GM12878 (cell line): Measurements from ENCODE around the gene MRGPRE. TPM values are rescaled to one million over a fixed set of nuclear protein-coding genes. Genes with fewer than 3 reads are reported as not detected.

Source experiments
- ATAC-seq: fragments of 200-7000 bp; cut with Tn5 transposase; 3 replicates; pipeline ENCODE4 v1.9.1; 2020; ENCODE audit warnings: mild to moderate bottlenecking, moderate library complexity
- BruUV-seq: library from RNA; stranded (reverse); fragments of 400-500 nt; replicated peaks from 2 replicates; lab custom pipeline; 2021; lab: Mats Ljungman, UMichigan
- CTCF ChIA-PET: fragments of 300-600 bp; sonication (Branson Sonifier 250); formaldehyde crosslinking; extraction: SDS; loops from one replicate; lab custom pipeline; 2021; ENCODE audit warnings: inconsistent platforms; lab: Yijun Ruan, JAX
- POLR2A ChIA-PET: fragments of 350-600 bp; formaldehyde crosslinking; extraction: SDS; loops from one replicate; lab custom pipeline; 2021; ENCODE audit warnings: inconsistent platforms; lab: Charles Lee
- RAD21 ChIA-PET: fragments of 300-600 bp; sonication (Branson Sonifier 250); formaldehyde crosslinking; loops from one replicate; lab custom pipeline; 2023; ENCODE audit warnings: antibody characterized with exemption; ENCODE audit not compliant: unreplicated experiment; lab: Charles Lee
- SMC1A ChIA-PET: fragments of 300-600 bp; sonication (Branson Sonifier 250); formaldehyde crosslinking; loops from one replicate; lab custom pipeline; 2023; ENCODE audit not compliant: unreplicated experiment, uncharacterized antibody; lab: Charles Lee
- DNase-seq: peaks from one replicate; pipeline ENCODE4 v3.0.0-alpha.2; 2011; ENCODE audit warnings: low read depth, low spot score
- FAIRE-seq: peaks from 3 replicates; lab custom pipeline; 2011; peaks lifted over from hg19 to GRCh38; lab: Jason Lieb, UNC
- H2AFZ ChIP-seq: 2 replicates; pipeline ENCODE4 v1.6.0; 2011; ENCODE audit warnings: low read depth, low read length, control low read depth; ENCODE audit not compliant: control insufficient read depth
- H3K27ac ChIP-seq: 2 replicates; pipeline ENCODE4 v1.5.1; 2011; ENCODE audit warnings: control low read depth; ENCODE audit not compliant: control insufficient read depth, insufficient read depth
- H3K27me3 ChIP-seq, 2 experiments: replicated peaks in 1 of 2; 2 replicates each; pipeline versions ENCODE4 v1.6.0 to v1.6.1; 2011; ENCODE audit warnings: low read length in 1 of 2; ENCODE audit not compliant: control insufficient read depth in 2 of 2, insufficient read depth in 2 of 2
- H3K36me3 ChIP-seq, 2 experiments: 2 replicates each; pipeline ENCODE4 v1.5.1; 2011; ENCODE audit warnings: low read length in 1 of 2; ENCODE audit not compliant: control insufficient read depth in 2 of 2, insufficient read depth in 2 of 2
- H3K4me1 ChIP-seq: 2 replicates; pipeline ENCODE4 v1.6.1; 2011; ENCODE audit warnings: mild to moderate bottlenecking, low read length, moderate library complexity, mixed read lengths; ENCODE audit not compliant: control insufficient read depth, insufficient read depth
- H3K4me2 ChIP-seq: 2 replicates; pipeline ENCODE4 v1.6.0; 2011; ENCODE audit warnings: control low read depth; ENCODE audit not compliant: control insufficient read depth, insufficient read depth
- H3K4me3 ChIP-seq: fragments of 200-600 bp; sonication (generic); 2 replicates; pipeline ENCODE4 v1.5.1; 2016
- H3K79me2 ChIP-seq: 2 replicates; pipeline ENCODE4 v1.6.0; 2011; ENCODE audit warnings: low read length; ENCODE audit not compliant: control insufficient read depth, insufficient read depth
- H3K9ac ChIP-seq: 2 replicates; pipeline ENCODE4 v1.8.0; 2011; ENCODE audit warnings: low read length, control low read depth, mixed read lengths; ENCODE audit not compliant: control insufficient read depth, insufficient read depth
- H3K9me3 ChIP-seq: replicated peaks from 3 replicates; pipeline ENCODE4 v1.5.1; 2011; ENCODE audit warnings: mild to moderate bottlenecking, low read length; ENCODE audit not compliant: control insufficient read depth, insufficient read depth
- H4K20me1 ChIP-seq: 2 replicates; pipeline ENCODE4 v1.6.0; 2011; ENCODE audit not compliant: control insufficient read depth, insufficient read depth
- CHD1 ChIP-seq: IDR thresholded peaks from 2 replicates; pipeline ENCODE4 v1.6.1; 2012; ENCODE audit warnings: low read depth, low read length, improper control_type of control experiment
- CREM ChIP-seq: IDR thresholded peaks from 2 replicates; pipeline ENCODE4 v1.6.1; 2014; ENCODE audit warnings: antibody characterized with exemption, low read depth
- FOXK2 ChIP-seq: fragments of 450-650 bp; IDR thresholded peaks from 2 replicates; pipeline ENCODE4 v1.6.1; 2017; ENCODE audit warnings: mild to moderate bottlenecking, moderate library complexity
- FOXM1 ChIP-seq: IDR thresholded peaks from 2 replicates; pipeline ENCODE4 v1.6.1; 2012; ENCODE audit warnings: low read depth, mild to moderate bottlenecking, inconsistent platforms, low read length, moderate library complexity
- HDAC6 ChIP-seq: fragments of 200-600 bp; sonication (generic); IDR thresholded peaks from one replicate; pipeline ENCODE4 v1.8.0; 2017; ENCODE audit warnings: antibody characterized with exemption; ENCODE audit not compliant: unreplicated experiment
- IRF4 ChIP-seq: IDR thresholded peaks from 2 replicates; pipeline ENCODE4 v1.6.1; 2011; ENCODE audit warnings: low read depth, low read length
- MYC ChIP-seq: IDR thresholded peaks from 2 replicates; pipeline ENCODE4 v1.6.1; 2011; ENCODE audit warnings: mild to moderate bottlenecking, low read length, moderate library complexity, inconsistent platforms; ENCODE audit not compliant: insufficient read depth, insufficient replicate concordance, insufficient read length, severe bottlenecking
- POLR2AphosphoS5 ChIP-seq: IDR thresholded peaks from 2 replicates; pipeline ENCODE4 v1.6.1; 2011; ENCODE audit warnings: mild to moderate bottlenecking, low read length, inconsistent platforms
- RCOR1 ChIP-seq: conservative IDR thresholded peaks from 2 replicates; pipeline ENCODE4 v1.6.1; 2012; ENCODE audit warnings: low read depth, low read length, improper control_type of control experiment
- SIX5 ChIP-seq: IDR thresholded peaks from 2 replicates; pipeline ENCODE4 v1.6.1; 2011; ENCODE audit warnings: mild to moderate bottlenecking, low read depth, low read length, moderate library complexity; ENCODE audit not compliant: severe bottlenecking
- YBX1 ChIP-seq: fragments of 450-650 bp; IDR thresholded peaks from 2 replicates; pipeline ENCODE4 v1.6.1; 2016; ENCODE audit warnings: antibody characterized with exemption
- WGBS: methylation state at CpG from one replicate; pipeline ENCODE4 v1.1.6; 2016; ENCODE audit warnings: low lambda C conversion rate; ENCODE audit not compliant: insufficient replicate concordance, insufficient coverage; ENCODE audit errors: missing lambda C conversion rate; 5-methylcytosine and 5-hydroxymethylcytosine counted together
- in situ Hi-C: fragments of 300-500 bp; cut with MboI; formaldehyde crosslinking; loops from 9 replicates; pipeline ENCODE4 v1.14.3; 2018; ENCODE audit warnings: mixed read lengths
- intact Hi-C: fragments of 100-400 bp; cut with micrococcal nuclease; formaldehyde crosslinking; loops from one replicate; pipeline ENCODE4 v1.14.2; 2022; ENCODE audit not compliant: unreplicated experiment
- polyA plus RNA-seq, 11 experiments: library from polyadenylated mRNA; depleted of rRNA in 4 of 11; unstranded in 6 of 11; stranded (reverse) in 5 of 11; fragments of >200 nt; fragmentation: Nextera tagmentation in 4 of 11; fragmentation: Illumina TruSeq in 1 of 11; extraction: Ambion mirVana in 4 of 11; extraction: Trizol in 1 of 11; gene quantifications; 1 replicate in 1 of 11; 2 replicates in 10 of 11; pipeline versions ENCODE4 v1.2.1 to v1.2.3, GENCODE V29; 2011 to 2016; ENCODE audit warnings: inconsistent platforms in 2 of 11, missing spikeins in 2 of 11, low read depth in 1 of 11
- total RNA-seq, 4 experiments: library from RNA; depleted of rRNA in 3 of 4; stranded (reverse); fragments of >200 nt in 3 of 4; fragmentation: Illumina TruSeq in 1 of 4; extraction: Trizol in 1 of 4; gene quantifications; 2 replicates each; pipeline versions ENCODE4 v1.2.1 to v1.2.3, GENCODE V29; 2013 to 2021
- TF ChIP-seq, protein P1 (sequence below): fragments of 450-650 bp; IDR thresholded peaks from 2 replicates; pipeline ENCODE4 v1.6.1; 2017; ENCODE audit warnings: mild to moderate bottlenecking, moderate library complexity

The MRGPRE gene
- total and polyA plus RNA-seq, 10 of the 15 experiments (the other 5 are each of a cell fraction or from before 2014, with no cell fraction given), result 0.34 TPM; not detected in 9

DNA sequence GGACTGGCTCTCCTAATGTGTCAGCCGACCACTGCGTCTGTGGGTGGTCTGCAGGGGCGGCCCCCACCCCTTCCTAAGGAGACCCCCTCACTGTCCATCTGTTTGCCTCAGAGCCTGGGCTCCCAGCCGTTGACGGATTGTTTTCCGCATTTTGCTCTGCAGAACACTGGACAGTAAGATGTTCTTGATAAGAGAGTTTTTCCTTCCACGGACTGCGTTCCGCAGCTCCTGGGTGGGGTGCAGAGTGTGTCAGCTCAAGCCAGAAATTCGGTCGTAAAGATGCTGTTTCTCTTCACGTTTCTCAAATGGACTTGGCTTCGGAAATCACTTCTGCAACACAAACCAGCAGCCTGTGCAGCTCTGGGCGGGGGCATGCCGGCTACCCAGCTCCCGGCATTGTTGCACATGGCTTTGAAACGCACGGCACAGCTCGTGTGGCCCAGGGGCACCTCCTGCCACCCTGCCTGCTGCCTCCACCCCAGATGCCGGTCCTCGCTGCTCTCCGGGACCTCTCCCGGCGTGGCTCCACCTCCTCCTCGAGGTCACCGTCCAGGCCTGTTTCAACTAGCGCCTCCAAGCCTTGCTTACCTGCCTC, 10.7 kb downstream of the MRGPRE start:
- Histone ChIP-seq H3K9me3 (no peaks in the 10 kb centered on the region), H3K79me2 (no peaks in the 10 kb centered on the region), H4K20me1 (no peaks in the 10 kb centered on the region), H3K36me3 (no peaks in the 10 kb centered on the region), H3K9ac (no peak overlapping the region), H3K4me2 (no peak overlapping the region), H3K27me3 (no peaks in the 10 kb centered on the region; a peak in 2 of 4 replicates), H3K4me3 (no peak overlapping the region), H3K27ac (no peak overlapping the region), H3K4me1 (no peaks in the 10 kb centered on the region), H2AFZ (no peak overlapping the region)
- ChIA-PET POLR2A (no interaction called here), RAD21 (interaction anchor here (0.5 kb wide), 1 partner anchor 1623 kb away, joined by 7 read pairs; the partner anchor contains the start of gene KRTAP5-2), CTCF (no interaction called here), SMC1A (interaction anchor here (0.7 kb wide), 1 partner anchor 666 kb away, joined by 3 read pairs; no protein-coding TSS in a partner anchor)
- intact Hi-C loops (no loop called here), in situ Hi-C loops (no loop called here)
- ATAC-seq (no peak), FAIRE-seq (no peak), DNase-seq (no peak)
- WGBS, result 46% methylated on average over 27 of the region's 27 CpGs
- no peak for TF ChIP-seq RCOR1
- no peak for TF ChIP-seq IRF4
- no peak for TF ChIP-seq YBX1
- TF ChIP-seq FOXM1, result no peak
- TF ChIP-seq CREM, result no peak
- no TSS peak for BruUV-seq

DNA sequence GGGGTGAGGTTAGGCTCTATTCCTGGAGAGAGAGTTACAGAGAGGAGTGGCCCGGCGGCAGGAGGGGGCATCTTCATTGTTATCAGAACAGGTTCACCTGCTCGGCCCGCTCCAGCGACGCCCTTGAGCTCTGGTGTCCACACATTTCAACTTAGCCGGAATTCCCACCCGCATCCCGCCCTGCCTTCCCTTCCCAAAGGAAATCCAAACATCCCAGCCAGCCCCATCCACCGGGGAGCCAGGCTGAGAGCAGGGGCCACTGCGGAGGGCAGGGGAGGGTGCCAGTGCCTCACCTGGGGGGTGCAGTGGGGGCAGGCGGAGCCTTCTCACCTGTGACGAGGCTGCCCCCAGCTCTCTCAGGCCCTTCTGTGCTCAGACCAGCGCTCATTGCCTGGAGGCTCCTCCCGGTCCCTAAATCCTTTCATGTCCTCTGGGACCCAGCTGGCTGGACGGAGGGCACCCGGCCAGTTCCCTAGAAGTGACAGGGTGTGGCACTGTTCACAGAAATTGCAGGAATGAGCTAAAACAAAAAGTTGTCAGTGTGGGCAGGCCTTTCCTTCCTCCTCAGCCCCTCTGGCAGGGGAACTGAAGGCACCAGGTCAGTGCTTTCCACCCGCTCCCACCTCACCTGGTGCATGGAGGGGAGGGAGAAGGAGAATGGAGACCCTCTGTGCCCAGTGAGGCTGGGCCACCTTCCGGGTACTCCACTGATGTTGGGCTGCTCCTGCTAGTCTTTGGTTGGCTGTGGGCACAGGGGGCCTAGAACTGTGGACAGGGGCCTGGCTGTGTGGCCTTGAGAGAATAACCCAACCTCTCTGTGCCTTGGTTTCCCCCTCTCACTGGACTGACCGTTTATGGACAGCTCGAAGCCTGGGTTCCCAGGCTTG, 11.5 kb downstream of the MRGPRE start:
- RAD21 ChIA-PET, result no interaction called here
- ATAC-seq, result no peak
- Histone ChIP-seq H3K27me3 (peaks cover 0 to 2% of the 10 kb centered on the region in 2 experiments; a peak in 2 of 4 replicates), H3K4me2 (no peak overlapping the region), H3K9me3 (no peaks in the 10 kb centered on the region), H3K9ac (no peak overlapping the region), H3K36me3 (no peaks in the 10 kb centered on the region), H3K4me1 (no peaks in the 10 kb centered on the region), H3K79me2 (no peaks in the 10 kb centered on the region), H2AFZ (no peak overlapping the region), H3K4me3 (no peak overlapping the region), H4K20me1 (no peaks in the 10 kb centered on the region), H3K27ac (no peak overlapping the region)
- WGBS, result 45% methylated on average over 14 of the region's 21 CpGs
- FAIRE-seq, result no peak
- in situ Hi-C loops (no loop called here), intact Hi-C loops (no loop called here)
- DNase-seq, result no peak
- BruUV-seq, result no TSS peak
- SMC1A ChIA-PET, result no interaction called here
- POLR2A ChIA-PET, result no interaction called here
- CTCF ChIA-PET, result no interaction called here
- TF ChIP-seq SIX5, result no peak
- no peak for TF ChIP-seq MYC
- no peak for TF ChIP-seq POLR2AphosphoS5
- no peak for TF ChIP-seq CHD1
- TF ChIP-seq FOXK2, result no peak
- TF ChIP-seq, protein P1, sequence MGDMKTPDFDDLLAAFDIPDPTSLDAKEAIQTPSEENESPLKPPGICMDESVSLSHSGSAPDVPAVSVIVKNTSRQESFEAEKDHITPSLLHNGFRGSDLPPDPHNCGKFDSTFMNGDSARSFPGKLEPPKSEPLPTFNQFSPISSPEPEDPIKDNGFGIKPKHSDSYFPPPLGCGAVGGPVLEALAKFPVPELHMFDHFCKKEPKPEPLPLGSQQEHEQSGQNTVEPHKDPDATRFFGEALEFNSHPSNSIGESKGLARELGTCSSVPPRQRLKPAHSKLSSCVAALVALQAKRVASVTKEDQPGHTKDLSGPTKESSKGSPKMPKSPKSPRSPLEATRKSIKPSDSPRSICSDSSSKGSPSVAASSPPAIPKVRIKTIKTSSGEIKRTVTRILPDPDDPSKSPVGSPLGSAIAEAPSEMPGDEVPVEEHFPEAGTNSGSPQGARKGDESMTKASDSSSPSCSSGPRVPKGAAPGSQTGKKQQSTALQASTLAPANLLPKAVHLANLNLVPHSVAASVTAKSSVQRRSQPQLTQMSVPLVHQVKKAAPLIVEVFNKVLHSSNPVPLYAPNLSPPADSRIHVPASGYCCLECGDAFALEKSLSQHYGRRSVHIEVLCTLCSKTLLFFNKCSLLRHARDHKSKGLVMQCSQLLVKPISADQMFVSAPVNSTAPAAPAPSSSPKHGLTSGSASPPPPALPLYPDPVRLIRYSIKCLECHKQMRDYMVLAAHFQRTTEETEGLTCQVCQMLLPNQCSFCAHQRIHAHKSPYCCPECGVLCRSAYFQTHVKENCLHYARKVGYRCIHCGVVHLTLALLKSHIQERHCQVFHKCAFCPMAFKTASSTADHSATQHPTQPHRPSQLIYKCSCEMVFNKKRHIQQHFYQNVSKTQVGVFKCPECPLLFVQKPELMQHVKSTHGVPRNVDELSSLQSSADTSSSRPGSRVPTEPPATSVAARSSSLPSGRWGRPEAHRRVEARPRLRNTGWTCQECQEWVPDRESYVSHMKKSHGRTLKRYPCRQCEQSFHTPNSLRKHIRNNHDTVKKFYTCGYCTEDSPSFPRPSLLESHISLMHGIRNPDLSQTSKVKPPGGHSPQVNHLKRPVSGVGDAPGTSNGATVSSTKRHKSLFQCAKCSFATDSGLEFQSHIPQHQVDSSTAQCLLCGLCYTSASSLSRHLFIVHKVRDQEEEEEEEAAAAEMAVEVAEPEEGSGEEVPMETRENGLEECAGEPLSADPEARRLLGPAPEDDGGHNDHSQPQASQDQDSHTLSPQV, result no peak
- no peak for TF ChIP-seq HDAC6
